Head of caudate nucleus (tissue), 42 donors: ENCODE data around the gene B9D1.
A peak's percentile ranks its signal among the peaks of the same experiment; 100 is the strongest.
"Not testable (repeated sequence)": the region's sequence is repeated elsewhere in the genome, so short reads cannot be mapped to it uniquely, and the experiment has no call there.

Experiments used
- DNase-seq, 42 donors: peaks; one replicate each; pipeline versions ENCODE4 v3.0.0 to v3.0.0-alpha.2; 2020 to 2021; ENCODE audit warnings: mixed read lengths in 7 of 42
- intact Hi-C: fragments of 100-400 bp; cut with DNase I; formaldehyde crosslinking; loops from one replicate; pipeline ENCODE4 v1.15.0; 2022

The B9D1 gene

GRCh38 chr17:19365499-19365817 lies 2.9 kb upstream of the B9D1 start:
- intact Hi-C loops, result loop anchor here (5.0 kb wide), 1 partner anchor 82 kb away; no protein-coding TSS in a partner anchor

GRCh38 chr17:19364699-19365498 lies 2.4 kb upstream of the B9D1 start:
- DNase-seq, result peak in 4 of 42 donors; percentile 40 to 59 (median 50)
- intact Hi-C loops, result loop anchor here (5.0 kb wide), 1 partner anchor 82 kb away; no protein-coding TSS in a partner anchor

More at GRCh38 chr17:19365499-19365817, 2.9 kb upstream of the B9D1 start:
- DNase-seq, result no peak

DNA sequence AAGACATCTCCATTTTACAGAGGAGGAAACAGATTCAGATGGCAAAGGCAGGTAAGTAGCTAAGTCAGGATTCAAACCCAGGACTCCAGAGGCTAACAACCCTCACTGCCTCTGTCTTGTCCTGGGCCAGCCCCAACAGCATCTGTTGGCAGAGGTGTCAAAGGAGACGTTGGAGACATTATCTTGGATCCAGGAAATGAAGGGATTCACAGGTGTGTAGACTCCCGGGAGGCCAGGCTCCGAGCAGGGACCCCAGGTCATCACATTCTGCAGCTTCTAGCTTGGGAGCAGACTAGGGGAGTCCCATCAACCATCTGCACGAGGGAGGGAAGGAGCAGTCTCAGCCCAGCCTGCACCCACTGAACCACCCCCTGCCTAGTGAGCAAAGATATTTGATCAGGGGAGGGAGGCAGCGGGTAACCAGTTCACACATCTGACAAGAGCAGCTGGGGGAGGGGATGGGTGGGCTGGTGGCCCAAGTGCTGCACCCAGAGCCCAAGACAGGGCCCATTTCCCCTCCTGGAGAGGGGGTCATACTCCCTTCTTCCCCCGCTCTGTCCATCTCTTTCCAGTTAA lies 1.0 kb upstream of the B9D1 start:
- intact Hi-C loops, result no loop called here
- DNase-seq, result peak in 1 of 42 donors; percentile 0

DNA sequence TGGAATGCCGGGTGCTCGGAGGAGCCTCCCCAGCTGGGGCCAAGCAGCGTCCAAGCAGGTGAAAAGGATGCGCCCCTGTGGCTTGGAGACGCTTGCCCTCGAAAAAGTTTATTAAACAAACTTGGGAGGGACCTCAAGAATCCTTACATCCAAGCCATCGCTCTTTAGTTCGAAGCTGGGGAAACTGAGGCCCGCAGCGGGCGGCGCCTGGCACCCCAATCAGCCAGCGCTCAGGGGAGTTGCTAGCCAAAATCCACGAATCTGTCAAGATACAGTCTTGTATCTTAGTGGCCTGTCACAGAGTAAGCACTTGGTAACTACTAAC lies 553 bp upstream of the B9D1 start:
- intact Hi-C loops, result no loop called here
- DNase-seq, result peak in 1 of 42 donors; percentile 2

- DNase-seq, result no peak
- intact Hi-C loops, result no loop called here
Observed at GRCh38 chr17:19361944-19362276, 613 bp downstream of the B9D1 start.

GRCh38 chr17:19361326-19361725 lies 1.2 kb downstream of the B9D1 start:
- DNase-seq, result peak in 15 of 42 donors; percentile 11 to 74 (median 56)

GRCh38 chr17:19360772-19361171 lies 1.8 kb downstream of the B9D1 start:
- DNase-seq, result peak in 9 of 42 donors; percentile 3 to 69 (median 61)
- intact Hi-C loops, result no loop called here

More at GRCh38 chr17:19361326-19361725, 1.2 kb downstream of the B9D1 start:
- intact Hi-C loops, result no loop called here

GRCh38 chr17:19359856-19360255 lies 2.7 kb downstream of the B9D1 start:
- no peak for DNase-seq
- intact Hi-C loops, result loop anchor here (10.0 kb wide), 1 partner anchor 75 kb away; no protein-coding TSS in a partner anchor

DNA sequence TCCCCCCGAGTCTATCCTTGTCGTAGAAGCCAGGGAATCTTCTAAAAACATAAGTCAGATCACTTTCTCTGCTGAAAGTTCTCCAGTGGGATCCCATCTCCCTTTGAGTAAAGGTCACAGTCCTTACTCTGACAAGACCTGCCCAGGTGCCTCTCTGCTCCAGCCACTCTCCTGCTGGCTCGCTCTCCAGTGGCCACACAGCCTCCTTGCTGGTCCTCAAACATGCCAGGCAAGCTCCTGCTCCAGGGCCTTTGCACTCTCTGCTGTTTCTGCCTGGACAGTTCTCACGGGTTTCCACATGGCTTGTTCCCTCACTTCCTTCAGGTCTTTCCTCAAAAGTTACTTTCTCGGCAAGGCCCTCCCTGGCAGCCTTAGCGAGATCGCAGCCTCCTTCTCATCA lies 3.4 kb downstream of the B9D1 start:
- intact Hi-C loops, result loop anchor here (10.0 kb wide), 1 partner anchor 76 kb away; no protein-coding TSS in a partner anchor
- peak in 2 of 42 donors; percentile 0 to 26 for DNase-seq

- intact Hi-C loops, result loop anchor here (10.0 kb wide), 1 partner anchor 77 kb away; no protein-coding TSS in a partner anchor
- peak in 4 of 42 donors; percentile 6 to 49 (median 18) for DNase-seq
Observed at GRCh38 chr17:19357761-19358160, 4.8 kb downstream of the B9D1 start.

GRCh38 chr17:19357351-19357750 lies 5.2 kb downstream of the B9D1 start:
- intact Hi-C loops, result loop anchor here (10.0 kb wide), 1 partner anchor 77 kb away; no protein-coding TSS in a partner anchor
- peak in 1 of 42 donors; percentile 28 for DNase-seq

DNA sequence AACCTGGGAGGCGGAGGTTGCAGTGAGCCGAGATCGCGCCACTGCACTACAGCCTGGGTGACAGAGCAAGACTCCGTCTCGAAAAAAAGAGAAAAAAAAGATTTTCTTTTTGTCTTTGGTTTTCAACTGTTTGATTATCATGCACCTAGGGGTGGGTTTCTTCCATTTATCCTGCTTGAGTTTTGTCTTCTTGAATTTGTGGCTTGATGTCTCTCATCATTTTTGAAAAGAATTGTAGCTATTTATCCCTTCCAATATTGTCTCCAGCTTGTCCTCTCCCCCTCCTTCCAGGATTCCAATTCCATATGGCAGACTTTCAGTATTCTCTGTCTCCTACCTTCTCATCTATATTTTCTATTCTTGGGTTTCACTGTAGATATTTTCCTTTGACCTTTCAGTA lies 7.8 kb downstream of the B9D1 start:
- intact Hi-C loops, result loop anchor here (10.0 kb wide), 1 partner anchor 80 kb away; no protein-coding TSS in a partner anchor

GRCh38 chr17:19353401-19353800 lies 9.1 kb downstream of the B9D1 start:
- intact Hi-C loops, result loop anchor here (10.0 kb wide), 1 partner anchor 81 kb away; no protein-coding TSS in a partner anchor
- not testable (repeated sequence) for DNase-seq

More for the DNA sequence above, 7.8 kb downstream of the B9D1 start:
- no peak for DNase-seq

DNA sequence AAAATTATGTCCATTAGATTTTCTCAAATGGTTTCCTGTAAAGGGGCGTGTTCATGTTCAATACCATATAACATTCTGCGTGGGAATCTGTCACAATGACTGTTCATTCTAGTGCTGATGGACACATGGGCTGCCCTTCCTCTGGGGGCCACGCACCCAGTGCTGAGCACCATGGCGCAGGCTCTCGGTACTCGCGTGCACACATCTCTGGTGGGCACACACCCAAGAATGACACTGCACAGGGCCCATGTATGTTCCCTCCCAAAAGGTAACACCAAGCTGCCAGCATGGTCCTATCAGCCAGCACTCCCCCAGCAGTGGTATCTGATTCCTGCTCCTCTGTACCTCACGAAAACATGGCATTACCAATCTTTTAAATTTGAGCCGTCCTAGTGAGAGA lies 13.7 kb downstream of the B9D1 start:
- intact Hi-C loops, result no loop called here
- DNase-seq, result peak in 6 of 42 donors; percentile 6 to 23 (median 12)

GRCh38 chr17:19348081-19348650 lies 14.4 kb downstream of the B9D1 start:
- intact Hi-C loops, result no loop called here

DNA sequence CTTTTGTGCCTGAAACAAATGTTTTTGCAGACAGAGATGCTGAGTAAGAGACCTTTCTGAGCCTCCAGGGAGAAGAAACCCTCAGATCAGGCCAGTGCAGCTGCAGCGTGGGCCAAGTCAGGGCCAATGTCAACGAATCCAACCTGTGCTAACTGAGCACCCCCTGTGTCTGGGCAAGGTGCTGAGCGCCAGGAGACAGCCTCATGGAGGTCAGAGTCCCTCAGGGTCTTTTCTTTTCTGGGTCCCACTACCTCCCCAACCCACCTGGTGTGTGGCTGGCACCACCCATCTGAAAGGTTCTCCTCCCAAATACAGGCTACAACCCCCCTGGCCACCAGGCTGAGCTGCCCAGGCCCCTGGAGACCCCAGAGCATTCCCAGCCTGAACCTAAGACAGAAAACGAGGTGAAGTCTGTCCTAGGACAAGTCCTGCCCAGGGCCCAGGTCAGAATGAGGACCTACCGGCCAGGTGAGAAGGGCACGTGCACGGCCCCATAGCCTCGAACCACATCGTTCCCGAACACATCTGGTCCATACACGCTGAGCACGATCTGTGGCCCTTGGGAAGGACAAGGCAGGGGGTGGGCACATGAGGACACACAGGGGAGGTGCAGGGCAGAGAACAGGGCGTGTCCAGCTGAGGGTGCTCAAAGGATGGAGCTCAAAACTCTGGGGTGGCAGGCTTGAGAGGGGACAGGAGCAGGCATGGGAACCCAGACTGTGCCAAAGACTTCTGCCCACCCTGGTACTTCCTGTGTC lies 15.0 kb downstream of the B9D1 start:
- intact Hi-C loops, result no loop called here
- peak in 10 of 42 donors; percentile 9 to 38 (median 20) for DNase-seq

More at GRCh38 chr17:19348081-19348650, 14.4 kb downstream of the B9D1 start:
- peak in 6 of 42 donors; percentile 3 to 31 (median 12) for DNase-seq

GRCh38 chr17:19346351-19347255 lies 15.9 kb downstream of the B9D1 start:
- peak in 25 of 42 donors; percentile 21 to 79 (median 56) for DNase-seq
- intact Hi-C loops, result no loop called here
